ENCODE results near the gene STYXL1.

The STYXL1 gene

GRCh38 chr7:75989500-75990388 is 58.1 kb downstream of the STYXL1 start:
- peak overlapping the region; percentile 5 for H3K27ac ChIP-seq
- H2AFZ ChIP-seq = peak overlapping the region; percentile 20
- peak overlapping the region; percentile 33 for H3K4me2 ChIP-seq (ENCODE audit: low read length)
- peaks cover 11% of the 10 kb centered on the region for H3K4me1 ChIP-seq
- no peaks in the 10 kb centered on the region for H3K27me3 ChIP-seq (ENCODE audit: control insufficient read depth, insufficient read depth, low read length)
- H3K36me3 ChIP-seq (ENCODE audit: control insufficient read depth, insufficient read depth, low read length) = no peaks in the 10 kb centered on the region
- no peaks in the 10 kb centered on the region for H3K79me2 ChIP-seq
- H3K9me3 ChIP-seq (ENCODE audit: control insufficient read depth, low read length) = no peaks in the 10 kb centered on the region
- H3K9ac ChIP-seq = no peak overlapping the region
- TF ChIP-seq CTCF (IDR thresholded peaks at IDR 0.05) = no peak
- no peak overlapping the region for H3K4me3 ChIP-seq (ENCODE audit: low read depth, low read length)

GRCh38 chr7:75988568-75989499 is 59.0 kb downstream of the STYXL1 start:
- H2AFZ ChIP-seq = peak overlapping the region; percentile 20
- H3K4me3 ChIP-seq (ENCODE audit: low read depth, low read length) = no peak overlapping the region
- no peaks in the 10 kb centered on the region for H3K9me3 ChIP-seq (ENCODE audit: control insufficient read depth, low read length)
- peak overlapping the region; percentile 5 for H3K27ac ChIP-seq
- H3K4me1 ChIP-seq = peaks cover 11% of the 10 kb centered on the region
- H3K9ac ChIP-seq = no peak overlapping the region
- no peaks in the 10 kb centered on the region for H3K36me3 ChIP-seq (ENCODE audit: control insufficient read depth, insufficient read depth, low read length)
- H3K27me3 ChIP-seq (ENCODE audit: control insufficient read depth, insufficient read depth, low read length) = no peaks in the 10 kb centered on the region
- H3K79me2 ChIP-seq = no peaks in the 10 kb centered on the region
- no peak for TF ChIP-seq CTCF (IDR thresholded peaks at IDR 0.05)
- peak overlapping the region; percentile 33 for H3K4me2 ChIP-seq (ENCODE audit: low read length)

GRCh38 chr7:75987805-75988567 is 59.8 kb downstream of the STYXL1 start:
- H3K4me1 ChIP-seq = peaks cover 9% of the 10 kb centered on the region
- H3K36me3 ChIP-seq (ENCODE audit: control insufficient read depth, insufficient read depth, low read length) = no peaks in the 10 kb centered on the region
- TF ChIP-seq CTCF (IDR thresholded peaks at IDR 0.05) = no peak
- no peaks in the 10 kb centered on the region for H3K79me2 ChIP-seq
- H3K9me3 ChIP-seq (ENCODE audit: control insufficient read depth, low read length) = no peaks in the 10 kb centered on the region
- no peak overlapping the region for H3K4me3 ChIP-seq (ENCODE audit: low read depth, low read length)
- no peak overlapping the region for H3K4me2 ChIP-seq (ENCODE audit: low read length)
- no peaks in the 10 kb centered on the region for H3K27me3 ChIP-seq (ENCODE audit: control insufficient read depth, insufficient read depth, low read length)
- no peak overlapping the region for H3K27ac ChIP-seq
- no peak overlapping the region for H2AFZ ChIP-seq
- no peak overlapping the region for H3K9ac ChIP-seq

GRCh38 chr7:75987026-75987804 is 60.6 kb downstream of the STYXL1 start:
- H3K4me1 ChIP-seq = peaks cover 9% of the 10 kb centered on the region
- H3K9me3 ChIP-seq (ENCODE audit: control insufficient read depth, low read length) = no peaks in the 10 kb centered on the region
- no peak overlapping the region for H3K27ac ChIP-seq
- no peaks in the 10 kb centered on the region for H3K27me3 ChIP-seq (ENCODE audit: control insufficient read depth, insufficient read depth, low read length)
- H3K4me2 ChIP-seq (ENCODE audit: low read length) = no peak overlapping the region
- H2AFZ ChIP-seq = no peak overlapping the region
- H3K4me3 ChIP-seq (ENCODE audit: low read depth, low read length) = no peak overlapping the region
- H3K36me3 ChIP-seq (ENCODE audit: control insufficient read depth, insufficient read depth, low read length) = no peaks in the 10 kb centered on the region
- H3K79me2 ChIP-seq = no peaks in the 10 kb centered on the region
- no peak for TF ChIP-seq CTCF (IDR thresholded peaks at IDR 0.05)
- no peak overlapping the region for H3K9ac ChIP-seq
